A673 (cell line): ENCODE data around the gene LDHAL6B.

Experiments
- CTCF ChIP-seq: fragments of 300-800, 200-600 bp; sonication (generic); conservative IDR thresholded peaks from 2 replicates; pipeline ENCODE4 v1.5.1; 2017; ENCODE audit warnings: low read depth, mild to moderate bottlenecking, antibody characterized with exemption, low read length, moderate library complexity, mixed read lengths
- EZH2 ChIP-seq: fragments of 200-600 bp; sonication (generic); IDR thresholded peaks from 2 replicates; pipeline ENCODE4 v1.6.1; 2017; ENCODE audit warnings: borderline replicate concordance, low read depth, mild to moderate bottlenecking, mixed read lengths, antibody characterized with exemption, low read length; ENCODE audit not compliant: poor library complexity, severe bottlenecking

DNA sequence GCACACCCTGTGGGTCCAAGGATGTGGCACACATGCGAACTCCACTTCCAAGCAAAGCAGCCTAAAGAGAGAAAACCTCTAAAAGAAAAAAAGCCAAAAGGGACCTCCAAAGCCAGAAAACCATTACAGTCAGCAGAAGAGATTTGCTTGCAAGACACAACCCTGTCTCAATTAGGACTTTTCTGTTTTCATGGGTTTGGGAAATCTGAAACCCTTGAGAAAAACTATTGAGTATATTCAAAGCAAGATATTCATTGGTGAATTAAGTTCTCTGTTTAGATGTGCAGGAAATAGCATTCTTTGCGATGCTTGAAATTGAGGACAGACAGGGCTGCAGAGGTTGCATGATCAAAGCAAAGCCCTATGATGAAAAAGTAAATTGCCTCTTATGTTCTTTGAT lies 10.2 kb upstream of the LDHAL6B start:
- TF ChIP-seq EZH2 = no peak
- TF ChIP-seq CTCF = no peak
